Gastroesophageal sphincter (tissue), 4 donors: Measurements from ENCODE around the gene NOL4L. TPM values are rescaled to one million over a fixed set of nuclear protein-coding genes. Genes with fewer than 3 reads are reported as not detected.
A peak's percentile ranks its signal among the peaks of the same experiment; 100 is the strongest.

ENCODE experiments used
- ATAC-seq: fragments of 150-250 bp; one replicate; pipeline ENCODE4 v1.9.1; 2016; ENCODE audit warnings: mild to moderate bottlenecking, moderate library complexity
- H3K27ac ChIP-seq, 4 donors: fragments of 200-600 bp; sonication (generic) in 3 of 4; 1 replicate in 3 of 4; 2 replicates in 1 of 4; pipeline ENCODE4 v1.5.1; 2016 to 2019
- H3K27me3 ChIP-seq: fragments of 200-600 bp; sonication (generic); one replicate; pipeline ENCODE4 v1.5.1; 2019
- H3K36me3 ChIP-seq, 2 donors: fragments of 200-600 bp; sonication (generic); one replicate each; pipeline ENCODE4 v1.5.1; 2019; ENCODE audit warnings: control low read depth in 1 of 2
- H3K4me1 ChIP-seq, 3 donors: fragments of 200-600 bp; sonication (generic); 1 replicate in 2 of 3; 2 replicates in 1 of 3; pipeline ENCODE4 v1.5.1; 2016 to 2019; ENCODE audit warnings: control low read depth in 2 of 3
- H3K4me3 ChIP-seq, 2 donors: fragments of 200-600 bp; sonication (generic); one replicate each; pipeline ENCODE4 v1.5.1; 2019; ENCODE audit warnings: mild to moderate bottlenecking in 1 of 2, moderate library complexity in 1 of 2
- H3K9me3 ChIP-seq, 3 donors: fragments of 200-600 bp; sonication (generic); one replicate each; pipeline ENCODE4 v1.5.1; 2017 to 2019; ENCODE audit warnings: control low read depth in 2 of 3
- EP300 ChIP-seq: sonication (generic); formaldehyde crosslinking; IDR thresholded peaks from one replicate; pipeline ENCODE4 v1.6.1; 2017; ENCODE audit warnings: antibody characterized with exemption, mild to moderate bottlenecking
- POLR2A ChIP-seq, 2 donors: fragments of 450-650 bp; IDR thresholded peaks; one replicate each; pipeline ENCODE4 v1.6.1; 2017; ENCODE audit warnings: antibody characterized with exemption in 2 of 2, mild to moderate bottlenecking in 2 of 2, moderate library complexity in 1 of 2
- POLR2AphosphoS5 ChIP-seq: sonication (generic); formaldehyde crosslinking; IDR thresholded peaks from one replicate; pipeline ENCODE4 v1.6.1; 2017; ENCODE audit warnings: antibody characterized with exemption
- WGBS, 2 donors: methylation state at CpG; one replicate each; pipeline ENCODE4 v1.1.5; 2018; ENCODE audit warnings: low coverage in 1 of 2; 5-methylcytosine and 5-hydroxymethylcytosine counted together
- total RNA-seq, 4 donors: library from RNA; depleted of rRNA; stranded (reverse); fragments of >200 nt; gene quantifications; one replicate each; pipeline ENCODE4 v1.1.0, GENCODE V29; 2016
- TF ChIP-seq, protein P1 (sequence below), 4 experiments: fragments of 200-600 bp in 2 of 4; fragments of 450-650 bp in 2 of 4; sonication (generic) in 1 of 4; IDR thresholded peaks; one replicate each; pipeline ENCODE4 v1.5.1; 2017 to 2019; ENCODE audit warnings: antibody characterized with exemption in 4 of 4, mild to moderate bottlenecking in 2 of 4, moderate library complexity in 2 of 4

The NOL4L gene
- total RNA-seq, 4 donors from 2014 or later: 9.0 to 14.7 (median 10.8) TPM

DNA sequence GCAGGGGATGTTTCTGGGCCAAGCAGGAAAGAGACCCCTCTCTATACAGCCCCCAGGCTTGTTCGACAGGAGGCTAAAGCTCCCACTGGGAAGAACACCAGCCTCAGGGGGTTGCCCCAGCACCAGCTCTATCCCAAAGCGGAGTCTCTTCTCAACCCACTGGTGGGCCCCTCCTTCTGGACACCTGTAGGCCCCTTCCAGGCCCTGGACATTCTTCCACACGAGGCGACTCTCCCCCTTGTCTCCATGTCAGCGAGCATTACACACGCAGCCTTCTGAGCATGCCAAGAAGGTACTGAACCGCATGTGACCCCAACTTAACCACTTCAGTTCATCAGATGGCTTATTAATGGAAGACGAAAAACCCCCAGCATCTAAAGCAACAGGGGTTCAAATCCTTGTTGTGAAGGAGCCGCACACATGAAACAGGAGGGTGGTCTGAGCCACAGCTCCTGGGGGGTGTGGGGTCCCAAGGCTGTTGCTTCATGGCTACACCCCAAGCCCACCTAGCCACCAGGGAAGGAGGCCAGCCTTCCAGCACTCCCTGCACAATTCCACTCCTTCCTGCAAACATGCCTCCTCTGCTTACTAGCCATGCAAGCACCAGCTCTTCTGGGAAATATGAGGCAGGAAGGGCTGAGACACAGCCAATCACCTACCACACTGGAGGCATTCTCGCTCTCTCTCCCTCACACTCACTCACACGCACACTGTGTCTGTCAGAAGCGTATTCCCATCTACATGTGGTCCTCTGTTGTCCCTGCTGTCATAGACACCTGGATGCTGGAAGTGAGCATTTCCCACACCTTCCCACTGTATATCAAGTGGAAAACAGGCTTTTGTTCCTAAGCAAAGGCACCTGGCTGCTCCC lies 104.5 kb downstream of the NOL4L start:
- H3K36me3 ChIP-seq: no peaks in the 10 kb centered on the region
- H3K27me3 ChIP-seq: no peaks in the 10 kb centered on the region
- ATAC-seq: no peak
- H3K9me3 ChIP-seq: no peaks in the 10 kb centered on the region
- 34 to 48% methylated on average over 3 to 6 of the region's 12 CpGs for WGBS, 2 donors
- peaks cover 0 to 89% (median 29%) of the 10 kb centered on the region in 3 donors for H3K4me1 ChIP-seq
- TF ChIP-seq POLR2A (IDR thresholded peaks at IDR 0.05): no peak
- TF ChIP-seq POLR2AphosphoS5: peak; percentile 42
- TF ChIP-seq EP300: no peak
- TF ChIP-seq, protein P1, sequence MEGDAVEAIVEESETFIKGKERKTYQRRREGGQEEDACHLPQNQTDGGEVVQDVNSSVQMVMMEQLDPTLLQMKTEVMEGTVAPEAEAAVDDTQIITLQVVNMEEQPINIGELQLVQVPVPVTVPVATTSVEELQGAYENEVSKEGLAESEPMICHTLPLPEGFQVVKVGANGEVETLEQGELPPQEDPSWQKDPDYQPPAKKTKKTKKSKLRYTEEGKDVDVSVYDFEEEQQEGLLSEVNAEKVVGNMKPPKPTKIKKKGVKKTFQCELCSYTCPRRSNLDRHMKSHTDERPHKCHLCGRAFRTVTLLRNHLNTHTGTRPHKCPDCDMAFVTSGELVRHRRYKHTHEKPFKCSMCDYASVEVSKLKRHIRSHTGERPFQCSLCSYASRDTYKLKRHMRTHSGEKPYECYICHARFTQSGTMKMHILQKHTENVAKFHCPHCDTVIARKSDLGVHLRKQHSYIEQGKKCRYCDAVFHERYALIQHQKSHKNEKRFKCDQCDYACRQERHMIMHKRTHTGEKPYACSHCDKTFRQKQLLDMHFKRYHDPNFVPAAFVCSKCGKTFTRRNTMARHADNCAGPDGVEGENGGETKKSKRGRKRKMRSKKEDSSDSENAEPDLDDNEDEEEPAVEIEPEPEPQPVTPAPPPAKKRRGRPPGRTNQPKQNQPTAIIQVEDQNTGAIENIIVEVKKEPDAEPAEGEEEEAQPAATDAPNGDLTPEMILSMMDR (IDR thresholded peaks at IDR 0.05): no peak
- H3K4me3 ChIP-seq: peak overlapping the region in 1 of 2 donors; percentile 92
- H3K27ac ChIP-seq: peak overlapping the region in 3 of 4 donors; percentile 86 to 91 (median 88)

DNA sequence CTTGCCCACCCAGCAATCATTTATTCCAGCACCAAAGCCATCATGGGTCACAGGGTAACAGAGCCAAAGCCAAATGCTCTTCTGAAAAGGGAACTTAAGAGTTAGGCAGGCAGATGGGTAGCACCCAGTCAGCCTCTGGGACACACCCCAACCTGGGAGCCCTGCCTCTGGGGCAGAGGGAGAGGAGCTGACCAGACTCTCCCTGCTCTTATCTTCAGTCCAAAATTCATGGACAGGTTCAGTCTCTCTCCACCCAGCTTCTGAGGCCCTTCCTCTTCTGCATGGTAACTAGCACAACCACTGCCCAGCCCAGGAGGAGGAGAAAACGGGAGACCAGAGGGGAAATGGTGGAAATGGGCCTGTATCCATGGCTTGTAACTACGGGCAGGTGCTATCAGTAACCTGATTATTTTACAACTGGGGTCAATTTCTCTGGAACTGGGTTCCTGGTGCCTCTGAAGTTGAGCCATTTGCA lies 105.4 kb downstream of the NOL4L start:
- WGBS, 2 donors: no CpG with 5 or more reads among the region's 2 CpGs

DNA sequence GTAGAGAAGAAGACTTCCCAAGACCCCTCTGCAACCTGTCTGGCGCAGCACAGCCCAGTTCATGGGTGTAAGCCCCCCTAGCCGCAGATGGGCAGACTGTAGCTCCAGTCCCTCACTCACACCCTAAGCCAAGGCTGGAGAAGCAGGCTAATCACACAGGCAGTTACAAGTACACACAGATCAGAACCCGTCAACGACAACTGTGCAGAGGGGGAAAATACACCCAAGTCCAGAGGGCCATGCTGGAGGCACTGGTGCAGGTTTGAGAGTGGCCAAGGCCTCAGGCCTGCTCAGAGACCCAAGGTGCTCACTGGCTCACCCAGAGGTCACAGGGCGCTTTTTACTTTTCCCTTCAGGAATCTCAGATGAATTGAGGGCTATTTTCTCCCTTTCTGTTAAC lies 106.1 kb downstream of the NOL4L start:
- Histone ChIP-seq H3K4me3 (no peak overlapping the region), H3K36me3 (no peaks in the 10 kb centered on the region), H3K27ac (peak overlapping the region in 1 of 4 donors; percentile 91), H3K4me1 (peaks cover 0 to 89% (median 44%) of the 10 kb centered on the region in 3 donors), H3K9me3 (no peaks in the 10 kb centered on the region), H3K27me3 (no peaks in the 10 kb centered on the region)
- TF ChIP-seq EP300: no peak
- no peak for TF ChIP-seq POLR2A (IDR thresholded peaks at IDR 0.05)
- TF ChIP-seq, protein P1 (IDR thresholded peaks at IDR 0.05): no peak
- TF ChIP-seq POLR2AphosphoS5: no peak
- WGBS, 2 donors: 89% methylated on average over 1 of the region's 5 CpGs; no CpG with 5 or more reads in 1 of the 2 donors
- ATAC-seq: no peak

More for the DNA sequence above, 105.4 kb downstream of the NOL4L start:
- Histone ChIP-seq H3K4me3 (no peak overlapping the region), H3K27me3 (no peaks in the 10 kb centered on the region), H3K27ac (peak overlapping the region in 3 of 4 donors; percentile 86 to 91 (median 88)), H3K36me3 (no peaks in the 10 kb centered on the region), H3K9me3 (no peaks in the 10 kb centered on the region), H3K4me1 (peaks cover 0 to 89% (median 37%) of the 10 kb centered on the region in 3 donors)
- no peak for ATAC-seq
- TF ChIP-seq POLR2AphosphoS5 (no peak), POLR2A (IDR thresholded peaks at IDR 0.05) (no peak), EP300 (no peak)
- TF ChIP-seq, protein P1 (IDR thresholded peaks at IDR 0.05): no peak

DNA sequence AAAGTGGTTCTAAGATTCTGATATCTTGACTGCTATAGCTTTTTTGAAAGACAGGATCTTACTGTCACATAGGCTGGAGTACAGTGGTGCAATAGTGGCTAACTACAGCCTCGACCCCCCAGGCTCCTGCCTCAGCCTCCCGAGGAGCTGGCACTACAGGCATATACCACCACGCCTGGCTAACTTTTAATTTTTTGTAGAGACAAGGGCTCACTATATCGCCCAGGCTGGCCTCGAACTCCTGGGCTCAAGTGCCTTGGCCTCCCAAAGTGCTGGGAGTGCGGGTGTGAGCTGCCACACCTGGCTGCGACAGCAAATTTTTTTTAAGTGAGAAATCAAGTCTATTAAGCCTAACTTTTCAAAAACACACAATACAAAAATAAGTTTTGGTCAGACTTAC lies 106.6 kb downstream of the NOL4L start:
- ATAC-seq: no peak
- WGBS, 2 donors: 82 to 96% methylated on average over 4 to 7 of the region's 7 CpGs
- no peak overlapping the region for H3K27ac ChIP-seq

More for the DNA sequence above, 106.6 kb downstream of the NOL4L start:
- H3K36me3 ChIP-seq: no peaks in the 10 kb centered on the region
- no peaks in the 10 kb centered on the region for H3K9me3 ChIP-seq
- H3K27me3 ChIP-seq: no peaks in the 10 kb centered on the region
- TF ChIP-seq, protein P1 (IDR thresholded peaks at IDR 0.05): no peak
- TF ChIP-seq POLR2AphosphoS5 (no peak), EP300 (no peak), POLR2A (IDR thresholded peaks at IDR 0.05) (no peak)
- no peak overlapping the region for H3K4me3 ChIP-seq
- peaks cover 0 to 89% (median 49%) of the 10 kb centered on the region in 3 donors for H3K4me1 ChIP-seq
